Fibroblast of the aortic adventitia (primary cell): ENCODE measurements around the gene AOX1. TPM values are rescaled to one million over a fixed set of nuclear protein-coding genes. Genes with fewer than 3 reads are reported as not detected.

ENCODE experiments used
- DNase-seq: peaks from one replicate; pipeline ENCODE4 v3.0.0-alpha.2; 2010; ENCODE audit warnings: low read depth
- H3K4me3 ChIP-seq: 2 replicates; pipeline ENCODE4 v1.5.1; 2011; ENCODE audit warnings: low read depth, mild to moderate bottlenecking, control low read depth, low read length, moderate library complexity
- total RNA-seq: library from RNA; depleted of rRNA; stranded (reverse); fragments of >200 nt; gene quantifications from 2 replicates; pipeline ENCODE4 v1.2.3, GENCODE V29; 2012; ENCODE audit warnings: low replicate concordance
- TF ChIP-seq, protein P1 (sequence below): IDR thresholded peaks from 2 replicates; pipeline ENCODE4 v1.5.1; 2011; ENCODE audit warnings: mild to moderate bottlenecking, low read length, control low read depth, inconsistent platforms; ENCODE audit not compliant: insufficient read depth

The AOX1 gene
- total RNA-seq, 1 donor: 23.6 TPM

DNA sequence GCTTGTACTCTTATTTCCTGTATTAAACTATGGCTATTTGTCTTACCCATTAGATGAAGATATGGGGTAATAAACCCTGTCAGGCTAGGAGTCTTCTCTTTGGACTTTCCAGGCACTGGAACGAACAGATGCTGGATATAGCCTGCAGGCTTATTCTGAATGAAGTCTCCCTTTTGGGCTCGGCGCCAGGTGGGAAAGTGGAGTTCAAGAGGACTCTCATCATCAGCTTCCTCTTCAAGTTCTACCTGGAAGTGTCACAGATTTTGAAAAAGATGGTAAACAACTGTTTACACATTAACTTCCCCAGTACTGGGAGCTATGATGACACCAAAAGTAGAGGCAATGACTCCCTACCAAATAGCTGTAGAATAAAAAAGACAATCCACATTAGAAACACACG, 27.9 kb downstream of the AOX1 start:
- DNase-seq: no peak
- TF ChIP-seq, protein P1, sequence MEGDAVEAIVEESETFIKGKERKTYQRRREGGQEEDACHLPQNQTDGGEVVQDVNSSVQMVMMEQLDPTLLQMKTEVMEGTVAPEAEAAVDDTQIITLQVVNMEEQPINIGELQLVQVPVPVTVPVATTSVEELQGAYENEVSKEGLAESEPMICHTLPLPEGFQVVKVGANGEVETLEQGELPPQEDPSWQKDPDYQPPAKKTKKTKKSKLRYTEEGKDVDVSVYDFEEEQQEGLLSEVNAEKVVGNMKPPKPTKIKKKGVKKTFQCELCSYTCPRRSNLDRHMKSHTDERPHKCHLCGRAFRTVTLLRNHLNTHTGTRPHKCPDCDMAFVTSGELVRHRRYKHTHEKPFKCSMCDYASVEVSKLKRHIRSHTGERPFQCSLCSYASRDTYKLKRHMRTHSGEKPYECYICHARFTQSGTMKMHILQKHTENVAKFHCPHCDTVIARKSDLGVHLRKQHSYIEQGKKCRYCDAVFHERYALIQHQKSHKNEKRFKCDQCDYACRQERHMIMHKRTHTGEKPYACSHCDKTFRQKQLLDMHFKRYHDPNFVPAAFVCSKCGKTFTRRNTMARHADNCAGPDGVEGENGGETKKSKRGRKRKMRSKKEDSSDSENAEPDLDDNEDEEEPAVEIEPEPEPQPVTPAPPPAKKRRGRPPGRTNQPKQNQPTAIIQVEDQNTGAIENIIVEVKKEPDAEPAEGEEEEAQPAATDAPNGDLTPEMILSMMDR: no peak
- no peak overlapping the region for H3K4me3 ChIP-seq

DNA sequence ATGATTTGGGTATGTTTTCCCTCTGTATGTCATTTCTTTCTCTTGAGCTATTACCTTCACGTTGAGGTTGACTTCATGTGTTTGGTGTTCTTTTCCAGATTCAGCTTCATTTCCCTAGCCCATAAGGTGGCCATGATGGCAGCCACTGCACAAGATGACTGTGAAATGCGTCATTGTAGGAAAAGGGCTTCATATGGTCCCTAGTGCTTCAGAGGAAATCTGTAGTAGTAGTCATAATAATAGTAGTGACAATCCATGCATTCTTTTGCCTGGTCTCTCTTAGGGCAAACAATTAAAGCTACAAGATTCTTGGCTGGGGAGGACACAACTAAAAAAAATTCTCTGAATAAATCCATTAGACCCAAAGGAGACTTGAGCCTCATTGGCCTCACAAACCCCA, 28.4 kb downstream of the AOX1 start:
- no peak for DNase-seq
- TF ChIP-seq, protein P1: no peak

DNA sequence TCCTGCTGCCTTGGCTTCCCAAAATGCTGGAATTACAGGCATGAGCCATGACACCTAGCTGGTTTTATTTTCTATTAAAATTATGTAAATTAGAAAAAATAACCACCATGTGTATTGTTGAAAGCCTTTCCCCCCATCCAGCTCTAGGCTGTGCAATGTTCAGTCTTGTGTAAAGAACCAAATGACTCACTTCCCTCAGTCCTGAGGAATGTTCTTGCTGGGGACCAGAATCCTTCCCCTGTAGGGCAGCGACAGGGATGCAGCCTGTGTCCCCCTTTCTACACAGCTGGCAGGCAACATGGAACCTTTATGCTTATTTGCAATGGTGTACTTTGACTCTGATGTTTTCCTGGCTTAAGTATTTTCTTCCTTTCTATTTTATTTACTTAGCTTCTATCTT, 29.4 kb downstream of the AOX1 start:
- TF ChIP-seq, protein P1: no peak
- peak; percentile 62 for DNase-seq
- H3K4me3 ChIP-seq: no peak overlapping the region

More for the DNA sequence above, 28.4 kb downstream of the AOX1 start:
- no peak overlapping the region for H3K4me3 ChIP-seq

DNA sequence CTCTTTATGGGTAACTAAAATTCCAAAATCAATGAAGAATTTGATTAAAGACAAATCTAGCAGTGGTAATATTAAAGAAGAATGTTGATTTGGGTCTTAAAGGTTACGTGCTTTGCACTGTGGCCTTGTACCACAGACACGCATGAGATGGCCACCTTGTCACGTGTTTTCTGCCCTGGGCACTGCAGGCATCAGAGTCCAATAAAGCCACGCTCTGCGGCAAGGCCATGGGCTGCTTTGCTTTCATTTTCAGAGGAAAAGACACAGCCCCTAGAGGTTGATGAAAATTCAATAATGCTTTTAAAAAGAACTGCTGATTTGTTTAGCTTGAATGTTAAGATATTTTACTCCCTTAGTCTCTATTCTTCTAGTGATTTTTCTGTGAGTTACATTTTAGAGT, 30.4 kb downstream of the AOX1 start:
- H3K4me3 ChIP-seq: no peak overlapping the region

GRCh38 chr2:200616656-200617055, 30.8 kb downstream of the AOX1 start:
- no peak overlapping the region for H3K4me3 ChIP-seq
- TF ChIP-seq, protein P1: no peak
- peak; percentile 62 for DNase-seq

More for the DNA sequence above, 30.4 kb downstream of the AOX1 start:
- TF ChIP-seq, protein P1: no peak
- DNase-seq: no peak

DNA sequence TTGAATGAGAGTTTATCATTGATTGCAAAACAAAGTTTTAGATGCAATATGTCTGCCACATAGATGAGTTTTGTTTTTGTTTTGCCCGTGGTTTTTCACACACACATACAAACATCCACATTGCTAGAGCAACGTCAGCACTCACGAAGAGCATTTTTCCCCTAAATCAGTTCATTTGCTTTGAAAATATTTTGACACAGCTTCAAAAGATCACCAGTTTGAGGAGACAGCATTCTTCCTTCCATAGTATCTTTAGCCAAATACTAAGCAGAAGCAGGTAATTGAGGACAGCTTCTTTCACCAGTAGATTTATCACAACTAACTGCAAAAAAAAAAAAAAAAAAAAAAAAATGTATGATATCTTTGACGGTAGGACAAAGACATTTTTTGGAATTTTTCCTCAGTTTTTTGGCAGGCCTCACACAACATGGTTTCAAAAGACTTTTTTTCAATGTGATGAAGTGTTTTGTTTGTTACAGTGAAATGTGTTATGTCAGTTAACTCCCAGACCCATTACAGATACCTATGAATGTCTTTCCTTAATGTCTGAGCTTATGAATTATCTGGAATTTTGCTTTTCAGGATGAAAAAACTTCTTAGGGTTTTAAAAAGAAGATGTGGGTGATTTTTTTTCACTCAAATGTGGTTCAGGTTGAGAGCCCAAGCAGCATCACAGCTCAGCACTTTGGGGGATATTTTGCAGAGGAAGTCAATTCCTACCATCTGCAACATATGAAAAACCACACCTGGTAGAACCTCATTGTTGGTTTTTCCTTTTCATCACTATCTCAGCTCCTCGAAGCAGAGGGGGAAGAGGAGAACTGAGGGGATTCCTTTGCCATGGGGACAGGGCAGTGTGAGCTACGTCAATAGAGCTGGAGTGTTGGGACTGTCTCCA, 31.6 kb downstream of the AOX1 start:
- TF ChIP-seq, protein P1: no peak
- DNase-seq: peak; percentile 87
- no peak overlapping the region for H3K4me3 ChIP-seq
